Lower lobe of right lung (tissue), 2 donors: ENCODE data around the gene HSPB6. TPM values are rescaled to one million over a fixed set of nuclear protein-coding genes. Genes with fewer than 3 reads are reported as not detected.

ENCODE experiments used
- ATAC-seq, 2 donors: fragments of 200-7000 bp; cut with Tn5 transposase; one replicate each; pipeline ENCODE4 v1.9.1; 2020 to 2022; ENCODE audit warnings: mild to moderate bottlenecking in 2 of 2, moderate library complexity in 2 of 2
- DNase-seq: peaks from one replicate; pipeline ENCODE4 v3.0.0-alpha.2; 2020
- H3K27ac ChIP-seq: fragments of 200-600 bp; one replicate; pipeline ENCODE4 v1.8.0; 2022
- H3K27me3 ChIP-seq: fragments of 200-600 bp; one replicate; pipeline ENCODE4 v1.8.0; 2022; ENCODE audit warnings: low read depth
- H3K36me3 ChIP-seq: fragments of 200-600 bp; one replicate; pipeline ENCODE4 v1.8.0; 2022; ENCODE audit warnings: mild to moderate bottlenecking
- H3K4me1 ChIP-seq: fragments of 200-600 bp; one replicate; pipeline ENCODE4 v1.8.0; 2022
- H3K4me3 ChIP-seq: fragments of 200-600 bp; one replicate; pipeline ENCODE4 v1.8.0; 2022; ENCODE audit warnings: mild to moderate bottlenecking
- H3K9me3 ChIP-seq: fragments of 200-600 bp; one replicate; pipeline ENCODE4 v1.8.0; 2022
- CTCF ChIP-seq: fragments of 200-600 bp; IDR thresholded peaks from one replicate; pipeline ENCODE4 v1.8.0; 2022; ENCODE audit warnings: antibody characterized with exemption, mild to moderate bottlenecking
- intact Hi-C: fragments of 100-400 bp; cut with DNase I; formaldehyde crosslinking; loops from one replicate; pipeline ENCODE4 v1.11.0; 2022
- total RNA-seq: library from RNA; stranded (reverse); fragmentation: NEBNext Ultra II Directional; extraction: Animal tissue kit (Norgen Biotek cat#: 25700); gene quantifications from one replicate; pipeline ENCODE4 v1.2.1, GENCODE V29; 2021
- donor health status: DM: no; HTN: yes; CAD: no; lungs with severe emphysema.

The HSPB6 gene
- total RNA-seq, 1 donor from 2014 or later: 29.4 TPM

- DNase-seq (no peak), ATAC-seq (no peak)
- no peaks in the 10 kb centered on the region for H3K9me3 ChIP-seq
- no peak for TF ChIP-seq CTCF
- H3K27ac ChIP-seq: no peak overlapping the region
- H3K4me1 ChIP-seq: peaks cover 11% of the 10 kb centered on the region
- intact Hi-C loops: no loop called here
- H3K4me3 ChIP-seq: no peak overlapping the region
- no peaks in the 10 kb centered on the region for H3K36me3 ChIP-seq
- H3K27me3 ChIP-seq: no peaks in the 10 kb centered on the region
These were observed 44.0 kb downstream of the HSPB6 start for GRCh38 chr19:35712567-35713505.

DNA sequence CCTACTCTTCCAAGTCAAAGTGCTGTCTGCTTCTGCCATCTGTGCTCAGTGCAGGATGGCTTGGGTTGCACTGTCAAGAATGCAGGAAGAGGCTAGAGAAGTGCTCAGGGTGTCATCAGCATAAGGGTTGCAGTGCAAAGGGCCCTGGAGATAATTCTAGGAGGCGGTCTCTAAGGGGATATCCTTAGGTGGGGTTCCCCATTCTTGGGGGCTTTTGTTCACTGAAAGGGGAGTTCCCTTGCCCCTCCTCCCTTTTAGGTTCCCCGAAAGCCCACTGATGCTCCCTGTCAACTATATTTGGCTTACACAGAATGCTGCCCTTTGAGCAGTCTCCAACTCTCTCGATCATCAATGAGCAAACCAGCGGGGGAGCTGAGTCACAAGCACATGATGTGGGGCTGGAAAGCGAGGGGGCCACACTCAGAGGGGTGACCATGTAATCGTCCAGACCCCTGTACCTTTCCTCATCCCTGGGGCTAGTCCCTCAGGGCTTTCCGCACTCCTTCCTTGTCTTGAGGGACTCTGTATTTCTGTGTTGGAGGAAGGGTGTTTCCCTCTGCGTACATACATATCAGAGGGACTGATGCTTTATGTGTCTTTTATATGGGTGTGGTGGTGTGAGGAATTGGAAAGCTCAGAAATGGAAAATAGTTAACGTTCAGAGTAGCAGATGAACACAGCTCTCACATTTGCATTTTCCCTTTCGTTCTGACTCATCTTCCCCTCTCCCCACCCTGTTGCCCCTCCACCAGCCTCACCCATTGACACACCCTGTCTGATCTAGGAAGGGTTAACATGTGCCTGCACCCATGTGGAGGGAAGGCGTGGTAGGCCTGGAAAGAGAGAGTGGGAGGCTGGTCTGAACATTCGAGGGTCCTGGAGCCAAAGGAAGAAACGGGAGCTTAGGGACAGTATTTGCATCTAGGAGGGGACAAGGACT is 45.8 kb downstream of the HSPB6 start:
- TF ChIP-seq CTCF: no peak
- intact Hi-C loops: no loop called here
- DNase-seq (no peak), ATAC-seq (no peak)
- Histone ChIP-seq H3K27me3 (no peaks in the 10 kb centered on the region), H3K4me1 (peaks cover 9% of the 10 kb centered on the region), H3K9me3 (no peaks in the 10 kb centered on the region), H3K4me3 (no peak overlapping the region), H3K36me3 (no peaks in the 10 kb centered on the region), H3K27ac (no peak overlapping the region)

DNA sequence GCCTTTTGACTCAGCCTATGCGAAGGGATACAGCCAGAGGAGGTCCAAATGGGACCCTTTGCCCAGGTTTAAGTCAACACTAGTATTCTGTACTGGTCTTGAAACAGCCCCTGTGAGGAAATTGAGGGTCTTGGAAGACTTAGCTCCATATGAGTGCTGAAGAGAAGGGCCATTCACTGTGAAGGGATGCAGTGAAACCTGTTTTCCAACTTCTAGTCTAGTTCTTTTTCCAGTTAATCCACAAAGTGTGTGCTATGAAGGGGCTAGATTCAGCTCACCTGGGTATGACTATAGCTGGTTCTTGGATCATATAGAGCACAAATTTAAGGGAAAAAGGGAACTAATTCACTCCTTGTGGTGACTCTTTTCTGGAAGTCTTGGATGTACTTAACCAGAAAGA is 48.4 kb downstream of the HSPB6 start:
- intact Hi-C loops: no loop called here
- ATAC-seq: no peak
- no peaks in the 10 kb centered on the region for H3K27me3 ChIP-seq
- TF ChIP-seq CTCF: no peak
- no peaks in the 10 kb centered on the region for H3K9me3 ChIP-seq
- no peak for DNase-seq
- no peak overlapping the region for H3K27ac ChIP-seq
- H3K4me1 ChIP-seq: no peaks in the 10 kb centered on the region
- no peak overlapping the region for H3K4me3 ChIP-seq
- no peaks in the 10 kb centered on the region for H3K36me3 ChIP-seq

Other genes with a start within 250 kb of the HSPB6 start
- 70.7 TPM for gene DMKN, start 243.4 kb downstream of the HSPB6 start, total RNA-seq
- not detected for gene SBSN, start 228.7 kb downstream of the HSPB6 start, total RNA-seq
- not detected for gene GAPDHS, start 223.6 kb downstream of the HSPB6 start, total RNA-seq
- gene TMEM147, start 211.4 kb downstream of the HSPB6 start, total RNA-seq: 81.6 TPM
- gene ATP4A, start 193.4 kb downstream of the HSPB6 start, total RNA-seq: not detected
- gene PMIS2, start 170.9 kb downstream of the HSPB6 start, total RNA-seq: not detected
- gene HAUS5, start 144.3 kb downstream of the HSPB6 start, total RNA-seq: 9.1 TPM
- 56.1 TPM for gene RBM42, start 128.0 kb downstream of the HSPB6 start, total RNA-seq
- gene ETV2, start 115.3 kb downstream of the HSPB6 start, total RNA-seq: 1.1 TPM
- 267 TPM for gene COX6B1, start 108.7 kb downstream of the HSPB6 start, total RNA-seq
- not detected for gene UPK1A, start 90.5 kb downstream of the HSPB6 start, total RNA-seq
- gene ZBTB32, start 52.5 kb downstream of the HSPB6 start, total RNA-seq: 0.21 TPM
- gene KMT2B, start 39.0 kb downstream of the HSPB6 start, total RNA-seq: 37.2 TPM
- 17.1 TPM for gene IGFLR1, start 14.6 kb downstream of the HSPB6 start, total RNA-seq
- gene U2AF1L4, start 11.6 kb downstream of the HSPB6 start, total RNA-seq: 20.3 TPM
- 60.0 TPM for gene PSENEN, start 11.4 kb downstream of the HSPB6 start, total RNA-seq
- 7.2 TPM for gene LIN37, start 8.5 kb downstream of the HSPB6 start, total RNA-seq
- 20.8 TPM for gene PROSER3, start 1.1 kb upstream of the HSPB6 start, total RNA-seq
- gene ARHGAP33, start 18.5 kb upstream of the HSPB6 start, total RNA-seq: 13.1 TPM
- not detected for gene PRODH2, start 55.8 kb upstream of the HSPB6 start, total RNA-seq
- not detected for gene NPHS1, start 95.5 kb upstream of the HSPB6 start, total RNA-seq
- 0.12 TPM for gene KIRREL2, start 99.9 kb upstream of the HSPB6 start, total RNA-seq
- 2.1 TPM for gene APLP1, start 111.5 kb upstream of the HSPB6 start, total RNA-seq
- 17.2 TPM for gene NFKBID, start 143.5 kb upstream of the HSPB6 start, total RNA-seq
- 43.3 TPM for gene HCST, start 145.5 kb upstream of the HSPB6 start, total RNA-seq
- gene TYROBP, start 151.3 kb upstream of the HSPB6 start, total RNA-seq: 460 TPM
- 14.6 TPM for gene LRFN3, start 179.3 kb upstream of the HSPB6 start, total RNA-seq
- 14.4 TPM for gene SDHAF1, start 238.2 kb upstream of the HSPB6 start, total RNA-seq